OCI-LY7 (cell line): ENCODE measurements around the gene MRPL40. TPM values are rescaled to one million over a fixed set of nuclear protein-coding genes. Genes with fewer than 3 reads are reported as not detected.
A peak's percentile ranks its signal among the peaks of the same experiment; 100 is the strongest.
"Not testable (repeated sequence)": the region's sequence is repeated elsewhere in the genome, so short reads cannot be mapped to it uniquely, and the experiment has no call there.

Experiments
- BruUV-seq: library from RNA; stranded (reverse); fragments of 400-500 nt; replicated peaks from 2 replicates; lab custom pipeline; 2021; lab: Mats Ljungman, UMichigan
- CTCF ChIA-PET: fragments of 300-600 bp; sonication (Branson Sonifier 250); formaldehyde crosslinking; loops from one replicate; lab custom pipeline; 2022; ENCODE audit warnings: antibody characterized with exemption; ENCODE audit not compliant: unreplicated experiment; lab: Charles Lee
- POLR2A ChIA-PET: fragments of 300-600 bp; sonication (Branson Sonifier 250); formaldehyde crosslinking; loops from one replicate; lab custom pipeline; 2022; ENCODE audit warnings: antibody characterized with exemption; lab: Charles Lee
- DNase-seq: peaks from one replicate; pipeline ENCODE4 v3.0.0-alpha.2; 2015; ENCODE audit warnings: low spot score
- H2AFZ ChIP-seq: fragments of 200-600 bp; sonication (generic), shearing (Covaris generic); 2 replicates; pipeline ENCODE4 v1.6.1; 2014; ENCODE audit warnings: mild to moderate bottlenecking, antibody characterized with exemption, low read length, moderate library complexity
- H3K27ac ChIP-seq: fragments of 200-600 bp; sonication (generic); 2 replicates; pipeline ENCODE4 v1.5.1; 2014; ENCODE audit warnings: mixed run types, low read depth, mild to moderate bottlenecking, moderate library complexity, low read length, inconsistent platforms; ENCODE audit not compliant: poor library complexity, severe bottlenecking
- H3K36me3 ChIP-seq: fragments of 200-600 bp; sonication (generic); 2 replicates; pipeline ENCODE4 v1.6.1; 2014; ENCODE audit warnings: mild to moderate bottlenecking, antibody characterized with exemption, low read length, moderate library complexity, mixed read lengths; ENCODE audit not compliant: insufficient read depth
- H3K4me1 ChIP-seq: fragments of 200-600 bp; sonication (generic); 2 replicates; pipeline ENCODE4 v1.5.1; 2014; ENCODE audit warnings: mild to moderate bottlenecking, low read length; ENCODE audit not compliant: insufficient read depth, poor library complexity, severe bottlenecking
- H3K4me2 ChIP-seq: fragments of 200-600 bp; sonication (generic); 2 replicates; pipeline ENCODE4 v1.6.1; 2014; ENCODE audit warnings: mild to moderate bottlenecking, low read length
- H3K4me3 ChIP-seq: fragments of 200-600 bp; sonication (generic); 2 replicates; pipeline ENCODE4 v1.5.1; 2014; ENCODE audit warnings: mild to moderate bottlenecking, low read depth, low read length; ENCODE audit not compliant: poor library complexity, severe bottlenecking
- H3K79me2 ChIP-seq: fragments of 200-600 bp; sonication (generic); 2 replicates; pipeline ENCODE4 v1.6.1; 2016; ENCODE audit warnings: low read depth, mild to moderate bottlenecking, low read length, moderate library complexity, mixed read lengths; ENCODE audit not compliant: insufficient read depth
- H3K9me2 ChIP-seq: fragments of 200-600 bp; sonication (generic); 2 replicates; pipeline ENCODE4 v1.6.1; 2016; ENCODE audit warnings: mild to moderate bottlenecking, low read length, mixed read lengths; ENCODE audit not compliant: insufficient read depth
- H3K9me3 ChIP-seq: fragments of 200-600 bp; sonication (generic); 2 replicates; pipeline ENCODE4 v1.6.1; 2014; ENCODE audit warnings: mild to moderate bottlenecking, mixed run types, low read length, mixed read lengths
- H4K20me1 ChIP-seq: fragments of 200-600 bp; sonication (generic); 2 replicates; pipeline ENCODE4 v1.6.1; 2014; ENCODE audit warnings: mild to moderate bottlenecking, antibody characterized with exemption, low read length, moderate library complexity, mixed read lengths; ENCODE audit not compliant: insufficient read depth
- CTCF ChIP-seq: fragments of 200-600 bp; sonication (generic); conservative IDR thresholded peaks from 2 replicates; pipeline ENCODE4 v1.5.1; 2014; ENCODE audit warnings: mild to moderate bottlenecking, antibody characterized with exemption, low read length, moderate library complexity, mixed read lengths
- EZH2phosphoT487 ChIP-seq: fragments of 200-600 bp; sonication (generic); IDR thresholded peaks from 2 replicates; pipeline ENCODE4 v1.6.1; 2018; ENCODE audit warnings: low read depth, borderline replicate concordance, mild to moderate bottlenecking, mixed run types, antibody characterized with exemption, low read length, moderate library complexity, mixed read lengths
- intact Hi-C: fragments of 100-400 bp; cut with micrococcal nuclease; formaldehyde crosslinking; loops from one replicate; pipeline ENCODE4 v1.10.0; 2022; ENCODE audit not compliant: unreplicated experiment
- total RNA-seq, 2 experiments: library from RNA; depleted of rRNA in 1 of 2; stranded (reverse); fragments of >200 nt in 1 of 2; shearing (Covaris generic) in 1 of 2; gene quantifications; 2 replicates each; pipeline ENCODE4 v1.2.3, GENCODE V29; 2014 to 2022

MRPL40 gene
- total RNA-seq, 2 experiments from 2014 or later: 38.5 to 45.6 TPM

GRCh38 chr22:19434829-19435580 lies 2.7 kb downstream of the MRPL40 start:
- Histone ChIP-seq H4K20me1 (peaks cover 12% of the 10 kb centered on the region), H3K4me1 (peaks cover 28% of the 10 kb centered on the region), H3K4me3 (no peak overlapping the region), H3K9me2 (no peaks in the 10 kb centered on the region), H3K9me3 (no peaks in the 10 kb centered on the region), H3K27ac (peak overlapping the region; percentile 48), H3K79me2 (peaks cover 23% of the 10 kb centered on the region), H2AFZ (no peak overlapping the region), H3K36me3 (peaks cover 52% of the 10 kb centered on the region; the same call in 1 of the 2 replicates), H3K4me2 (peak overlapping the region; percentile 17; the same call in 1 of the 2 replicates)
- DNase-seq: peak; percentile 44
- CTCF ChIA-PET: no interaction called here
- TF ChIP-seq CTCF (no peak), EZH2phosphoT487 (no peak)
- POLR2A ChIA-PET: interaction anchor here (1.0 to 1.5 kb wide), 2 partner anchors 10 to 17 kb away, joined by 3 to 4 read pairs; no protein-coding TSS in a partner anchor
- intact Hi-C loops: loop anchor here (5.0 to 10.0 kb wide), 4 partner anchors 133 to 318 kb away; partner anchors contain the start of genes ESS2 and SLC25A1
- no TSS peak for BruUV-seq

GRCh38 chr22:19436444-19437161 lies 4.3 kb downstream of the MRPL40 start:
- not testable (repeated sequence) for H3K4me2 ChIP-seq, BruUV-seq, H3K4me3 ChIP-seq, H2AFZ ChIP-seq, H3K27ac ChIP-seq, H4K20me1 ChIP-seq, H3K9me3 ChIP-seq, H3K9me2 ChIP-seq, DNase-seq
- ChIA-PET POLR2A (interaction anchor here (0.6 kb wide), 2 partner anchors 25 to 452 kb away, joined by 3 read pairs; no protein-coding TSS in a partner anchor), CTCF (interaction anchor here (0.6 kb wide), 1 partner anchor 528 kb away, joined by 3 read pairs; no protein-coding TSS in a partner anchor)
- Histone ChIP-seq H3K79me2 (peaks cover 22% of the 10 kb centered on the region; the same call in 1 of the 2 replicates), H3K4me1 (peaks cover 25% of the 10 kb centered on the region), H3K36me3 (peaks cover 58% of the 10 kb centered on the region; the same call in 1 of the 2 replicates)
- intact Hi-C loops: loop anchor here (10.0 kb wide), 1 partner anchor 292 kb away; the partner anchor contains the start of gene ESS2

GRCh38 chr22:19438298-19438697 lies 6.0 kb downstream of the MRPL40 start:
- Histone ChIP-seq H3K4me2 (no peak overlapping the region), H3K36me3 (peaks cover 73% of the 10 kb centered on the region), H3K4me3 (no peak overlapping the region), H3K79me2 (peaks cover 33% of the 10 kb centered on the region; the same call in 1 of the 2 replicates), H3K4me1 (peaks cover 22% of the 10 kb centered on the region), H3K9me3 (no peaks in the 10 kb centered on the region), H4K20me1 (peaks cover 7% of the 10 kb centered on the region; the same call in 1 of the 2 replicates), H2AFZ (no peak overlapping the region), H3K9me2 (no peaks in the 10 kb centered on the region), H3K27ac (no peak overlapping the region)
- no peak for DNase-seq
- CTCF ChIA-PET: no interaction called here
- POLR2A ChIA-PET: no interaction called here
- BruUV-seq: no TSS peak
- no peak for TF ChIP-seq CTCF
- no peak for TF ChIP-seq EZH2phosphoT487
- intact Hi-C loops: loop anchor here (10.0 kb wide), 1 partner anchor 293 kb away; the partner anchor contains the start of gene ESS2
